IPS-NIHi7 (cell line): Measurements from ENCODE around the gene SUSD3.
"Not testable (repeated sequence)": the region's sequence is repeated elsewhere in the genome, so short reads cannot be mapped to it uniquely, and the experiment has no call there.

ENCODE experiments used
- DNase-seq: peaks from one replicate; pipeline ENCODE4 v3.0.0; 2012; ENCODE audit warnings: mixed read lengths; ENCODE audit errors: extremely low spot score

SUSD3 gene

DNA sequence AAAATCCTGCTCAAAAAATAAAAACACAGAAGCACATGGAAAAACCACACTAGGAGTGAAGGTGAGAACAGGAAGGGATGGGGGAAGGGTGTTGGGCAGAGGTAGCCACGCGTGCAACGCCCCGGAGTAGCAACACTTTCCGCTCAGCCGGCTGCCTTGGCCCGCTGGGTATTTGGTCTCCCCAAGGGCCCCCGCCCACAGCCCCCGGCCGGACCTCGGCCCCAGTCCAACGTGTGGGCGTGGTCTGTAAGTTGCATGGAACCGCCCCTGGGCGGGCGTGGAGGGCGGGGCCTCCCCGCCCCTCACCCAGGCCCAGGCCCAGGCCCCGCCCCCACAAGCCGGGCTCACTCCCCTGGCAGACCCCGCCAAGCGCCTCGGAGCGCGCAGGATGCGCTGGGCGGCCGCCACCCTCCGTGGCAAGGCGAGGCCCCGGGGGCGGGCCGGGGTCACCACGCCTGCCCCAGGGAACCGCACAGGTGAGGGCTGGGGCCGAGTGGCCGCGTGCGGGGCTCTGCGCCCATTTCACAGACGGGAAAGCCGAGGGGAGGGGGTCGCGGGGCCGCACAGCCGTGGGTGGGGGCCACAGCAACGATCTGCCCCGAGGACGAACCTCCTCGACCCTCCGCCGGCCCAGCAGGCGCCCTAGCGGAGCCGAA is at the start of gene SUSD3:
Gene SUSD3, plus strand, starts transcription at position 347 of the 656 bp plus-strand sequence. Its CDS starts 42 bp downstream, at position 389.
- peak; percentile 97 for DNase-seq

- no peak for DNase-seq
Observed at GRCh38 chr9:93009337-93010015, 49.0 kb upstream of the SUSD3 start.

GRCh38 chr9:93010056-93010455 is 48.4 kb upstream of the SUSD3 start:
- no peak for DNase-seq

- no peak for DNase-seq
Observed at GRCh38 chr9:93010704-93011103, 47.8 kb upstream of the SUSD3 start.

GRCh38 chr9:93011114-93011513 is 47.4 kb upstream of the SUSD3 start:
- no peak for DNase-seq

DNA sequence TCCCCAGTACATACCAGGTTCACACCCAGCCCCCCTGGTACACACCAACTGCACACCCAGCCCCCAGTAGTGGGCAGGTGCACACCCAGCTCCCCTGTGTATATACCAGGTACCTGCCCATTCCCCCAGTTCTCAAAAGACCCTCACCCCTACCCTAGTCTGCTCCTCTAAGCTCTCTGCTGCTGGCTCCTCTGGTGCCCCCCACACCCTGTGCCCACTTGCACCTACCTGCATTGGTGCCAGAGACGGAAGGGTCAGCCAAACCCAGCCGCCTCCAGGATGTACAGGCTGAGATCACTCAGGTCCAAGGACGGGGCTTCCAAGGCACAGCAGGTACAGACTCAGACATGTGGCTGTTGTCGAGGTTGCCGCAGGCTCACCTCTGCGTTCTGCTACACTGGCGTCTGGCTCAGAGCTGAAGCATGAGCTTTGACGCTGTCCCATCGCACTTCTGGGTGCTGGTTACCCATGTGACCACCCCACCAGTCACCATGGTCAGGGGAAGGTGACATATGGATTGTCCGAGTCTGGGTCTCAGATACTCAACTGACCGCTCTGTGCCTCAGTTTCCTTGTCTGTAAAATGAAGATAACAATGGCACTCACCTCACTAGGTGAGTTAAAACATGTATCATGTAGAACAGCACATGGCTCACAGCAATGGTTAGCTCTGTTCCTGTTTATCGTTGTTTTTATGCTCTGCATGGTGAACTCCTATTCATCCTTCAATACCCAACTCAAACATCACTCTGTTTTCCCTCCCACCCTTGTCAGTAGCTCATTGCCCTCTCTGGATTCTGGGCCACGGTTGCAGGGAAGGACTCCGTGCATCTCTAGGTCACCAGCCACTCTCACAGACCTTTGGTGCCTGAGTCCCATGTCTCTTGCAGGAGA is 45.3 kb upstream of the SUSD3 start:
- DNase-seq = no peak

- no peak for DNase-seq
Observed at GRCh38 chr9:93013856-93014582, 44.5 kb upstream of the SUSD3 start.

DNA sequence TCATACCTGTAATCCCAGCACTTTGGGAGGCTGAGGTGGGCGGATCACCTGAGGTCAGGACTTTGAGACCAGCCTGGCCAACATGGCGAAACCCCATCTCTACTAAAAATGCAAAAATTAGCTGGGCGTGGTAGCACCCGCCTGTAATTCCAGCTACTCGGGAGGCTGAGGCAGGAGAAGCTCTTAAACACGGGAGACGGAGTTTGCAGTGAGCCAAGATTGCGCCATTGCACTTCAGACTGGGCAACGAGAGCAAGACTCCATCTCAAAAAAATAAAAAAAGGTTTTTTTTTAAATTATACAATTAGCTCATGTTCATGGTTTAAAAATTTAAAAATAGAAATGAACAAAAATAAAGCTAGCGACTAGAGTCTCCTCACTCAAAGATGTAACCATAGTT is 43.3 kb upstream of the SUSD3 start:
- DNase-seq = not testable (repeated sequence)

GRCh38 chr9:93017621-93018020 is 40.9 kb upstream of the SUSD3 start:
- no peak for DNase-seq

GRCh38 chr9:93020151-93020550 is 38.4 kb upstream of the SUSD3 start:
- no peak for DNase-seq

DNA sequence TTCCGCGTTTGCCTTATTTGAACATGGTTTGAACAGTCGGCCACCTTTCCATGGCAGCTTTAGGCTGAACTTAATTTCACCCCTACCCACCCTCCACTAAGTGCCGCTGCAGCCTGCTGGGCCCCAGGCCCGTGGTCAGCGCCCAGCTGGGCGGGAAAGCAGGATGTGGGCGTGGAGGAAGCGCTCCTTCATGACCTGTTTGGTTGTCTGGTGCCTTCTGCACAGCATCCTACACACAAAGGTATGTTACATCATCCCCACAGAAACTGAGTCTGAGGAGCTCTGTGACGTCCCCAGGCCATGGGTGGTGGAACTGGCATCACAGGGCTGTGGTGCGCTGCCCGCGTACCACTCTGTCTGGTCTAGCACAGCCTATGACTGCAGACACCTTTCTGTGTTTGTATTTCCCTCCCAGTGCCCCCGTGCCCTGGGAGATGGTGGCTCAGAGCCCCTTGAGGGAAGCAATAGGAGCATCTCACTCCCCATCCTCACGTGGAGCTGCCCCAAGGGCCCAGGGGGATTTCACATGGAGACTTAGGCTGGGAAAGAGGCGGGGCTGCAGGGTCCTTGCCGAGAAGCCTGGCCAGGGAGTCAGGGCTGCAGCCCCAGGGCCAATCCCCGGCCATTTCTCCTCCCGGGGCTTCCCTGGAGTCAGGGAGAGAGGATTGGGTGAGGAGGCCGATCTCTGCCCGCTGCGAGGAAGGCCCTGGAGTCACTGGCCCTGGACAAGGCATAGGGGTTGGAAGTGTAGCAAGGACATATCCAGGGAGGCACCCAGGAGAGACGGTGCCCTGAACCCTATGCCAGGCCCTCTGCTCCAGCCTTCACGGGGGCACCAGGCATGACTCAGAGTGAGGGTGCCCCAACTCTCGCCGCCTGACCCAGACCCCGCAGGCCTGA is 37.5 kb upstream of the SUSD3 start:
- DNase-seq = no peak

- no peak for DNase-seq
Observed at GRCh38 chr9:93022066-93022465, 36.4 kb upstream of the SUSD3 start.

DNA sequence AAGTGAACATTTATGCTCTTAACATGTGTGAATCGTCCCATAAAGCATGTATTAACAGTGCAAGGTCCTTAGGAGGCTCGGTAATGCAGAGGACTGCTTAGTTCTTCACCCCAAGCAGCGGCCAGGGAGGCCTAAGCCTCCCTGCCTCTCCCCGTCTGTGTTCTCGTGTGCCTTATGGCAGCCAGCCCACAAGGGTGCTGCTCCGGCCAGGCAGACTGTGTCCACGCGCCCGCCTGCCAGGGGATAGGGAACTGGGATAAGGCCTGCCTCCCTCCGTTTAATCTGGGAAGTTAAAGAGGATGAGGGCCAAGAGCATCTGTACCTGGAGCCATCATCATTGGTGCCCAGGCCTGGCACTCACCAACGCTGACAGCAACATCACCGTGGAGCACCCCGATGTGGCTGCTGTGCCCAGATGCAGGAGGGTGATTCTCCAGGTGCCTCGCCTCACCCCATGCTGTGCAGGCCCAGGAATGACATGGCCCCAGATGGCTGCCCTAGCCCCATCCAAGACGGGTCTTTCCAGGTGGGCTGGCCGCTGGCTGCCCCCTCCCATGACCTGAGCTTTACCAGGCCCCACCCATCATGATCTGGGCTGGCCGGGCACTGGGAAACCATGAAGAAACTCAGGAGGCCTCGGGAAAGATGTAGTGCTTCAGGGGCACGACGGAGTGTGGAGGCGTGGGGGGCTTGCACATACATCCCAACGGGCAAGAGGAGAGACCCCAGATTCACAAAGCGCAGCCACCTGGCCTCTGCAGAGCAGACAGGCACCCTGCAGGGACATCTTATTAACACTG is 35.6 kb upstream of the SUSD3 start:
- DNase-seq = no peak

DNA sequence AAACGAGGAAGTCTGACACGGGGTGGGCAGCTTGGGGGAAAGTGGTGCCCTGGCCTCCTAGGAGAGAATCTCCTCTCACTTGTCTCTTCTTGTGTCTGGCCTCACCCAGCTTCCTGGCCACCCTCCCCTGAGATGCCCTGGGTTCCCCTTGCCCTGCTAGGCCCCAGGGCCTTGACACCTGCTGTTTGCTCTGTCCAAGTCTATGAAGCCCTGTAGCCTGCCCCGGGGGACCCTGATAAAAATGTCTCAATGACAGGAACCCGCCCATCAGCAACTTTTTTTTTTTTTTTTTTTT is 35.0 kb upstream of the SUSD3 start:
- DNase-seq = no peak

DNA sequence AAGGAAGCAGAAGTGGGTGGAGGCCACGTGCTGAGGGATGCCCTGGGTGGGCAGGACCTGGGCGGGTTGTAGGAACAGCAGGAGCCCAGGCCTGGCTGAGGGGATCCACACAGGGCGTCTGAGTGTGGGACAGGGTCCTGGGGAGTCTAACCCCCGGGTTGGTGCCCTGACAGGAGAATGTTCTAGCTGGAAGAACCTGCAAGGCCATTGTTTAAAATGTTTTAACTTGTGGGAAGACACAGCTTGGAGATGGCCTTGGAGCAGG is 33.9 kb upstream of the SUSD3 start:
- no peak for DNase-seq

- DNase-seq = no peak
Observed at GRCh38 chr9:93024986-93025630, 33.4 kb upstream of the SUSD3 start.

GRCh38 chr9:93025736-93026135 is 32.8 kb upstream of the SUSD3 start:
- no peak for DNase-seq

- no peak for DNase-seq
Observed at GRCh38 chr9:93026640-93027039, 31.9 kb upstream of the SUSD3 start.

GRCh38 chr9:93027750-93028149 is 30.8 kb upstream of the SUSD3 start:
- DNase-seq = no peak

DNA sequence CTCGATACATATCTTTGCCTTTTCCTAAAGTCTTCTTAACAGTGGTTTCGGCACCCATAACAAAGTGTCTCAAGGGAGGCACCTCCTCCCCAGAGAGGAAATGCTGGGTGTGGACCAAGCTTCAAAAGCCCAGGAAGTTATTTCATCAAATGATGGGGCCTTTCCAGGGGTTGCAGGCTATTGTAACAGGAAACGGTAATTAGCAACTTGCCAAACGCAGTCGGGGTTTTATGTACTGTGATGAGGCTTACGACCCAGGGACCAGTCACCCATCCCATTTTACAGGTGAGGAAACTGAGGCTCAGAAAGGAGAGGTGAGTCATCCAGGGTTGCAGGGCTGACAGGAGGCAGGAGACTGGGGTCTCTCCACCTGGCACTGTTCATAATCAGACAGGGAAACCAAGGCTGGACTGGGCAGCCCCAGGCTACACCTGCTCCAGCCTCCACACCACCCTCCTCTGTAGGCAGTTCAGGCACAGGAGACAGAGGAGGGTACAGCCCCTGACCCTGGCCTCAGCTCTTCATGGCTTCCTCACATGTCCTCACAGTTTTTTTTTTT is 30.0 kb upstream of the SUSD3 start:
- DNase-seq = no peak
